Peyer's patch (tissue), 4 donors: ENCODE results near the gene TM9SF4.

Experiments used
- CTCF ChIP-seq, 6 experiments: fragments of 450-650 bp in 4 of 6; fragments of 200-600 bp in 2 of 6; sonication (generic) in 1 of 6; IDR thresholded peaks; one replicate each; pipeline ENCODE4 v1.5.1; 2017 to 2019; ENCODE audit warnings: antibody characterized with exemption in 6 of 6, mild to moderate bottlenecking in 3 of 6, moderate library complexity in 1 of 6
- POLR2A ChIP-seq, 2 donors: fragments of 450-650 bp; IDR thresholded peaks; one replicate each; pipeline ENCODE4 v1.5.1; 2017; ENCODE audit warnings: antibody characterized with exemption in 2 of 2, mild to moderate bottlenecking in 2 of 2, moderate library complexity in 2 of 2

GRCh38 chr20:32128167-32128566, 18.7 kb downstream of the TM9SF4 start:
- TF ChIP-seq CTCF (IDR thresholded peaks at IDR 0.05): no peak
- no peak for TF ChIP-seq POLR2A (IDR thresholded peaks at IDR 0.05)
